AG20443 (cell line): ENCODE measurements around the gene POLL.

Experiments used
- DNase-seq: peaks from one replicate; pipeline ENCODE4 v3.0.0; 2012; ENCODE audit warnings: low spot score, mixed read lengths

Gene POLL

DNA sequence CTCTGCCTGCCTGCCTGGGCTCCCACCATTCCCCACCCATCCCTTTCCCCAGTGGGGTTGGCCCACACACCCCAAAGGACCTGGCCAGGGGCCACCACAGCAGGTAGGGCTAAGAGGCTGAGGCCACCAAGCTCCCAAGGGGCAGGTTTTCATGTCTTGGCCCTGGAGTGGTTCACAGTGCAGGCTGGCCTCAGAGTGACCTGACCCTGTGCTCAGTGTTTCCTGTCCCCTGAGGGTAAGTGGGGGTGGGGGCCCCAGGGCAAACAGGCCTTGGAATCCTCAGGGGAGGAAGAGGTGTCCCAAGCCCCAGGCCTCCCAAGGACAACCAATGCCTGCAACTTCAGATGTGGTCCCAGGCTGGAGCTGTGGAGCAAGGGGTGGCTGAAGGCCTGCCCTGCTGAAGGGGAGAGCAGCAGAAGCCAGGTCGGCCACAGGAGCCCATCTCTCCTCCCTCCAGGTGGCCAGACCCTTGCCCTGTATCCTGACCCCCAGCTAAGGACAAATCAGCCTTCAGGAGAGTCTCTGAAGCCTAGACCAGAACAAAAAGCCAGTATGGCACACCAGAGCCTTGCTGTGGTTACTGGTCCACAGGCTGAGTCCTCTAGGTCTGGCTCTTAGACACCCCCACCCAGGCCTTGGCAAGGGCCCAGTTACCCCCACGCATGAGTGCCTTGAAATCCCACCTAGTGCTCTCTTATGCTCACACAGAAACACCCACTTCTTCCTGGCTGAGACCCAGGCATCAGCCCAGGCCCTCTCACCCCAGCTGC, 27.6 kb downstream of the POLL start:
- peak; percentile 8 for DNase-seq

DNA sequence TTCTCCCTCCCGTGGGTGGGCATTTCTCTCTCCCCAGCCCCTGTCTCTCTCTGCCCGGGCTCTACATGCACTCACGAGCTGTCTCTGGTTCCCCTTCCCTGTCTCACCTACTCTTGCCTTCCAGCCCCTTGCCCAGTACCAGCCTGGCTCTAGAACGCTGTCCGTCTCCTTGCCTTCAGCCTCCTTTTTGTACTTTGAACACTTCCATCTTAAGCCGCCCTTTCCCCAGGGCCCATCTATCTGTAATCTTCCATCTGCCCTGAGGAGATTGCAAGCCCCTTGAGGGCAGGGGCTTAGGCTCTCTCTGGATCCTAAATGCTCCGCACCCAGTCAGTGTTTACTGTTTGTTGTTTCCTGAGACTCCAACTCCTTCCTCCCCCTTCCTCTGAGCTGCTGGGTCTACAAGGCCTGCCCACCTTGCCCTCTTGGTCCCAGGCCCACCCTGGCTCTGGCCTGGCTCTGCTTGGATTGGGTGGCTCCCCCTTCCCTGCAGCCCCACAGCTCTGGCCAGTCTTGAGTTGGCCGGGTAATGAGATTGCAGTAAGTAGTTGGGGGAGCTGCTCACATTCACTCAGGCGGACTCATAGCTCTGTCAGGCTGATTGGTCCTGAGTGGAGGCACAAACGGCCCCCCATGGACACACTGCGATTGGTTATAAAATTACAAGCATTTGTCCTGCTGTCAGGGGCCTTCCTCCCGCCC, 28.3 kb downstream of the POLL start:
- DNase-seq = peak; percentile 17

DNA sequence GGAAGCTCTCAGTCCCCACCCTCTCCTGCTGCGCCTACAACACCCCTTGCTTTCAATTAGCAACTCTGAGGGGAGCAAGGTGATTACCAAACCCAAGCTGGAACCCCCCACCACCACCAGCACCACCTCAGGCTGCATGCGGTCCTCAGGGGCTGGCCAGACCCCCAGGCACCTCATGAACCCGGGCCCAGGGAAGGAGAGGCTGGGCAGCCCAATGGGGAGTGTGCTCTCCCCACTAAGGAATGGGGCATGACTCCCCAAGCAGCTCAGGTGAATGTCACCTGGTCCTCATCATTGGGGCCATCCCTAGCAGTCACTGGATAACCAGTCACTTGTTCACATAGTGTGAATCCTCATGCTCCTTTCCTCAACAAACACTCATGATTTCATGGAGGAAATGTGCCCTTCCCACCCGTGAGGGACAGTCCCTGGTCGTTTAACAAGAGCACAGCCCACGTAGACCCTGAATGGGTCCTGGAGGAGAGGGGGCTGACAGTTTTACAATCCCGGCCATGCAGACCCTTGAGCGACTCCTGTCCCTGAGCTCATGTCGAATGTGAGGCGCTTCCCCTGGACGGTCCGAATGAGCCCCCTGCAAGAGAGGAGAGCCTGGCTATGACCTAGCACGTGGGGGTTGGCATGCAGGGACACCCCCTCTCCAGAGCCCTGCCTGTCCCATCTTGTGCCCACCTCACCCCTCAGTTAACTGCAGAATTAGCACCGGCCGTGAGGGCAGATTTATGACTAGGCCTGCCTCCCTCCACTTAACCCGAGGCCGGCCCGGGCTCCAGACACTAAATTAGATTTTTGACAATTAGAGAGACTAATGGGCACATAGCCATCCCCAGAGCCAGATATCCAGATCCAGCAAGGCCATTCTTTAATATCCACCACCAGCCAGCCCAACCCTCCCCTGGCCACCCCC, 29.1 kb downstream of the POLL start:
- DNase-seq = peak; percentile 9

DNA sequence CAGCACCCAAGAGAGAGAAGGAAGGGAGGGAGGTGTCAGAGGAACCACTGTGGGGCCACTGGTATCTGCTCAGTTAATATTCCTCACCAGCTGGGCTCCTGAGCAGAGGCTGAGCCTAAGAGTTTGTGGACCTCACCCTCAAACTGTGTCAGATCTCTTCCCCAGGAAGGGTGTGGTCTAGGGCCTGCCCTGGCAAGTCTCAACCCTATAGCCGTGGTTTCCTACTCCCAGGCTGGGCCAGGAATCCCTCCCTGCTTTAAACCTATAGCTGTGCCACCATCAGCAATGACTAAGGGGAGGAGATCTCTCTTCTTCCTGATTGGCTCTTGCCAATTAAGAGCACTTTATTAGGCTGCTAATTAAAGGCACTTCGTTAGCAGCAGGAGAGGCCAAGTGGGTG, 29.9 kb downstream of the POLL start:
- no peak for DNase-seq

GRCh38 chr10:101557541-101557940, 30.5 kb downstream of the POLL start:
- no peak for DNase-seq

GRCh38 chr10:101552442-101552841, 35.6 kb downstream of the POLL start:
- no peak for DNase-seq

DNA sequence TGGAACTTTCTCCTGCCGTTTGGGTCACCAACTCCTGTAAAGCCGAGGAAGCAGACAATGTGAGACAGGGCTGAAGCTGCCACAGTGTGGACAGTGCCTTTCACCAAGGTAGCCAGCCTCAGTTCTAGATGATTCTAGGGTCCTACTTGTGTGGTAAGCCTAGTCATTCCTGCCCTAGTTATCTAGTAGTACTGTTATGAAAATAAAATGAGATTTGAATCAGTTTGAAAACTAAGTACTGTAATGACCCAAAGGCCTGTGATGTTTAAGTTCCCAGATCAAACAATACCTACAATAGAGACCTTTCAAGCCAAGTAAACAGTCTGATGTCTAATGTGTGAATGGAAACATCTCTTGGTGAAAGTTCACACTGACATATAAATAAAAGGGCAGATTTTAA, 37.1 kb downstream of the POLL start:
- no peak for DNase-seq

- DNase-seq = no peak
Observed at GRCh38 chr10:101545898-101546297, 42.2 kb downstream of the POLL start.

DNA sequence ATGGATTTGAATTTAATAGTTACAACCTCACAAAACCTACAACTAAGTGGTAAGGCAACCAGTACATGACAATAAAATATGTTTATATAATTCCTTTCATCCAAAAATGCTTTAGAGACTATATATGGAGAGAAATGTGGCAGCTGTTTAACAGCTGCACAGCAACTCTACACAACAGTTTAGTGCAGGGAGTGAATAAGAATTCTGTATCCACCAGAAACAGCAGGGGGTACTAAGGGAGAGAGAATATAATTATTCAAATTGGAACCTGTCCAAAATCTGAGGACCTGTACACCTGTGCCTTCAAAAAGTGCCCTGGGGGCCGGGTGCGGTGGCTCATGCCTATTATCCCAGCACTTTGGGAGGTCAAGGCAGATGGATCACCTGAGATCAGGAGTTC, 49.6 kb downstream of the POLL start:
- no peak for DNase-seq

- peak; percentile 26 for DNase-seq
Observed at GRCh38 chr10:101536800-101537199, 51.3 kb downstream of the POLL start.

GRCh38 chr10:101535949-101536348, 52.1 kb downstream of the POLL start:
- no peak for DNase-seq

DNA sequence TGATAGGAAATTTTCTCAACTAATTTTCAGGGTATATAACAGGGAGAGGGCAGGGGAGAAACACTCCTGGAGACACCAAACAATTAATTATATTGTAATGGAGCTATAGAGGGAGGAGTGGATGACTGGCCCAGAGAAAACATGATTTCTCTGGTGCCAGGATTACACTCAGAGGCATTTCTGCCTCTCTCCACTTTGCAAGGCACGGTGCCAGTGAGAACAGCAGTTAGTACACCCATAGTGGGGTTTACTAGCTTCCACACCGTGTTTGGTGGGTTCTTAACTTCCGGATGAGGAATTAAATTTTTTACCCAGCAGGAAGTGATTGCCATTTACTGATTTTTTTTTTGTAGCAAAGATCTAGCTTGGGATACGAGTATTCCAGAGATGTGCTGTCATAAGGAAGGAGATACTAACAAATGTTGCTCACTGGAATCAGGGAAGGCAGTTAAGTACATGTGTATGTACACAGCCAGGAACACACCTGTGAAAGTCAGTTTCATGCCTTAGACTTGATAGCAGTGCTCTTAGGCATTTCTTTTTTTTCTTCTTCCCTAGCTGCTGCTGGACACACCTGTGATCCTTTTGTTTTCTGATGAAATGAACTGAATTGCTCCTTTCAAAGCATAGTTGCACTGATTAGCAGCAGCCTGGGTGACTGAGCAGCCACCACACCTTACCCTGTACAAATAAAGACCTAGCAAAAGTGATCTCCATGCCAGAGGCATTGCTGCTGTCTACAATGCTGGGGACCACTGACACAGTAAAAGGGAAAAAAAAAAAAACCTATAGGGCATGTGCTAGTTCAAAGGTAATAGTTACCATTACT, 58.1 kb downstream of the POLL start:
- no peak for DNase-seq

DNA sequence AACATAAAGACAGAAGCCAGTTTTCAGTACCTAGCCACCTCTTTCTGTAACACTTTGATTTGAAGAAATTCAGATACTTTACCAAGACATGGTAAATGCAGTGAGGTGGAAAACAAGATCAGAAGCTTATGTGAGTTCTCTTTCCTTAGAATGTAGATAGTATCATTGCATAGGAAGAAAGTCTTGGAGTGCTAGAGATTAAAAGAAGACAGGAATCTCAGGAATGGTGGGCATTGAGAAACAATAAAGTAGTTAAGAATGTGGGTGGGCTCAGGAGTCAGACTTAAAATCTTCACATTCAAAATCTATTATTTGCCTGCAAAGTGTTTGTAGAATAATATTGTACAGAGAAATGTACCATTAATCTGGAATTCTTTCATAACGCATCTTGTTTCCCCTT, 58.9 kb downstream of the POLL start:
- no peak for DNase-seq
